ENCODE data around the gene TMPRSS6.

DNA sequence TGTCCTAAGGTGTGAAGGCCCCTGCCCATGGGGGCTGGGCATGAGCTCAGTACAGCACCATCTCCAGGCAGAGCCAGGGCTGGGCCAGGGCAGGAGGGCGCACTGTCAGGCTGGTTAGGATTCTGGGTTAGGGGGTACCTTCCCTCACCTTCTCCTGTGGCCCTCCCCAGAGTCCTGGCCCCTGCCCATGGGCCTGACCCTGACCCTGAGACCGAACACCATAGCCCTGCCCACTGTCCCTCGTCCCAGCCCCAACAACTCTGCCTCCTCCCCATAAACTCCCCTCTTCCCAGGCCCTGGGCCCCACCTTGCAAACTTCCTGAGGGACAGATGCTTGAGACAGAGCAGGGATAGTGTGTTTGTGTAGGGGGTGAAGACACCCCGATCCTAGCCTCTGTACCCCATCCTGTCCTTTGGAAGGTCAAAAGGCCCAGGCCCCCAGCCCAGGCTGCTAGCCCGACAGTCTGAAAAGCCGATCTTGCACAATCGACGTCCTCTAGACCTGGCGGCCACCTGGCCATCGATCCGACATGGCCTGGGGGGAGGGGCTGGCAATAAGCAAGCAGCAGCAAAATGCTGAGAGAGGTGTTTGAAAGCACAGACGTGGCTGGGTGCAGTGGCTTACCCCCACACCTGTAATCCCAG lies 2.7 kb upstream of the TMPRSS6 start:
- TF ChIP-seq CTCF (IDR thresholded peaks at IDR 0.05 in 4 of 5, conservative IDR thresholded peaks at IDR 0.05 in 1 of 5), result no peak
- no peak for TF ChIP-seq POLR2A (IDR thresholded peaks at IDR 0.05)
